ENCODE results near the gene PICK1.

PICK1 gene

DNA sequence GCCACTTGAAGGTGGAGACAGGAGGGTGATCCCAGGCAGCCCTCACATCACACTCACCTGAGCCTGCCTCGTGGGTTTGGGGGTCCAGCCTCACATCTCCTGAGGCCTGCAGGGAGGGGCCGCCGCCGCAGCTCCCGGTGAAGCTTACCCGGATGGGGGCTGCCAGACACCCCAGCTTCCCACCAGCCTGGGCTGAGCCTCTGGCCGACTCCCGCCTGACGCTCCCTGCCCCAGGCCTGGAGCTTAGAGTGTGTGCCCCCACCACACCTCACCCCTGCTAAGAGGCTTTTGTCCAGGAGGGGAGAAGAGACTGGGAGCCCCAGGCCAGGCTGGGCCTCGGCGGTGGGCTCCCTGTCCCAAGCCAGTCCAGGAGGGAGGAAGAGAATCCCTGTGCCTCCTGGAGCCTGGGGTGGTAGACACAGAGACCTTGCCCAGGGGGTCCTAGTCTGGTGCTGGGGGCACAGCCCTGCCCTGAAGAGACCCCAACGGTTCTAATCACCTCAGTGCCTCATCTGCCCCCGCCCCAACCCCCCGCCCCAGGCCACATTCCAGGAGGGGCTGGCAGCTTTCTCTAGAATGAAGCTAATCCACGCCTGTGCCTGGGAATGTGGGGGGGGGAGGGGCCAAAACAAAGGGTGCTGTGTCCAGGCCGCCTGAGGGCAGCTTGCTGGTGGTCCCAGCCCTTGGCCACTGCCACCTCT, 26.9 kb downstream of the PICK1 start, which contains the start of gene SLC16A8:
Gene SLC16A8, minus strand, starts transcription at position 254 of the 701 bp plus-strand sequence. CDS start 1,311 bp downstream, outside the sequence.
- TF ChIP-seq, protein P1, sequence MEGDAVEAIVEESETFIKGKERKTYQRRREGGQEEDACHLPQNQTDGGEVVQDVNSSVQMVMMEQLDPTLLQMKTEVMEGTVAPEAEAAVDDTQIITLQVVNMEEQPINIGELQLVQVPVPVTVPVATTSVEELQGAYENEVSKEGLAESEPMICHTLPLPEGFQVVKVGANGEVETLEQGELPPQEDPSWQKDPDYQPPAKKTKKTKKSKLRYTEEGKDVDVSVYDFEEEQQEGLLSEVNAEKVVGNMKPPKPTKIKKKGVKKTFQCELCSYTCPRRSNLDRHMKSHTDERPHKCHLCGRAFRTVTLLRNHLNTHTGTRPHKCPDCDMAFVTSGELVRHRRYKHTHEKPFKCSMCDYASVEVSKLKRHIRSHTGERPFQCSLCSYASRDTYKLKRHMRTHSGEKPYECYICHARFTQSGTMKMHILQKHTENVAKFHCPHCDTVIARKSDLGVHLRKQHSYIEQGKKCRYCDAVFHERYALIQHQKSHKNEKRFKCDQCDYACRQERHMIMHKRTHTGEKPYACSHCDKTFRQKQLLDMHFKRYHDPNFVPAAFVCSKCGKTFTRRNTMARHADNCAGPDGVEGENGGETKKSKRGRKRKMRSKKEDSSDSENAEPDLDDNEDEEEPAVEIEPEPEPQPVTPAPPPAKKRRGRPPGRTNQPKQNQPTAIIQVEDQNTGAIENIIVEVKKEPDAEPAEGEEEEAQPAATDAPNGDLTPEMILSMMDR (IDR thresholded peaks at IDR 0.05): no peak

DNA sequence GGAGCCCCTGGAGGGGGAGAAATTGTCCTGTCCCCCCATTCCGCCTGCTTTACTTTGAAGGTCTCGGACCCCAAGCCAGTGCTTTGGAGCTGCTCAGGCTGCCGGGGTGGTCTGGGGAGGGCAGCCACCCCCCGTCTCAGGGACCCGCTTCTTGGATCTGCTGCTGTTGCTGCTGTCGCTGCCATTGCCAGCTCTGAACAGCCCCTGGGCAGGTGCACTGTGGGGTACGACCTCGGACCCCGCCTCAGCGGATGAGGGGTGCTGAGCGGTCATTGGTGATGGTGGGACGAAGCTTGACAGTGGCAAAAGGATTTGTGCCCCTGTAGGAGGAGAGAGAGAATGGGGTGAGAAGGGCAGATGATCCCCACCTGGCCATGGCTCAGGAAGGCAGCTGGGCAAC, 27.9 kb downstream of the PICK1 start:
- TF ChIP-seq, protein P1 (IDR thresholded peaks at IDR 0.05): no peak

DNA sequence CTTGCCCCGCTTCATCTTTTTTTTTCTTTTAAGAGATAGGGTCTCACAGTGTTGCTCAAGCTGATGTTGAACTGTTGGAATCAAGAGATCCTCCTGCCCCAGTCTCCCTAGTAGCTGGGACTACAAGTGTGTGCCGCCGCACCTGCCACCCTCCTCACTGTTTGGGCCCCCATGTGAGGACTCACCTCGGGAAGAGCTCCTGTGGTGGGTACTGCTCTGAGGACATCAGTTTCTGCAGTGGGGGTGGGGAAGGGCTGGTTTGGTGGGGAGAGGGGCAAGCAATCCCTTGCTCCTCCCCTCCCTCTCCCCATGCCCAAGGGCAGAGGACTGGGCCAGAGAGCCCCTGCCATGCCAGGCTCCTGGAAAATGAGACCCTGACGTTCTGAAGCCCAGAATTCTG, 28.3 kb downstream of the PICK1 start:
- TF ChIP-seq, protein P1 (IDR thresholded peaks at IDR 0.05): no peak

DNA sequence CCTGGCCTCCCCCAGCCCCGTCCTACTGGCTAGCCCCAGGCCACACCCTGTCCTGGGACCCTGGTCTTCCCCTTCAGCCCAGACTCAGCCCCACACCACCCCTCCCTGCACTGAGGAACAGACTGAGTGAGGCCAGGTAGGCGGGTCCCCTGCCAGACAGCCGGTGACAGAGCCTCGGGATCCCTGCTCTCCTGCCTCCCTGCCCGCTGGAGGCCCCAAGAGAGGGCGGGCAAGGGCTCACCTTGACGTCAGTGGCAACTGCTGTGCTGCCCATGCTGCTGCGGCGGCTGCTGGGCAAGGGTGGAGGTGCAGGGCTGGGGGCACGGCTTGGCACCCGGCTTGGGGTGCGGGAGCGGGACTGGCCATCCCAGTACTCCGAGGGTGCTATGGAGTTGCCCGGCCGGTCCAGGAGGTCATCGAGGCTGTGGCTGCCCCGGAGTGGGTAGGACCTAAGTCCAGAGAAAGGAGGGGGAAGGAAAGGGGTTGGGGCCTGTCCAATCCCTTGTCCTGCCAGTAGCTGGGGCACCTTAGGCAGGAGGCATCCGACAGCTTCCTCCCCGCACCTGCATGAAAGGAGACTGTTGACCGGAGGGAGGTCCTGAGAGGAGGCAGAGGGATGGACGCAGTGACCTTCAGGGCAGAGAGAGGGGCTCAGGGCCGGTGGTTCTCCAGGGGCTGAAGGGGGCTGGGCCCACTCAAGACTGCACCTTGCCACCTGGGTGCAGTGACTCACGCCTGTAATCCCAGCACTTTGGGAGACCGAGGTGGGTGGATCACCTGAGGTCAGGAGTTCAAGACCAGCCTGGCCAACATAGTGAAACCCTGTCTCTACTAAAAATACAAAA, 29.0 kb downstream of the PICK1 start:
- TF ChIP-seq, protein P1 (IDR thresholded peaks at IDR 0.05): no peak

DNA sequence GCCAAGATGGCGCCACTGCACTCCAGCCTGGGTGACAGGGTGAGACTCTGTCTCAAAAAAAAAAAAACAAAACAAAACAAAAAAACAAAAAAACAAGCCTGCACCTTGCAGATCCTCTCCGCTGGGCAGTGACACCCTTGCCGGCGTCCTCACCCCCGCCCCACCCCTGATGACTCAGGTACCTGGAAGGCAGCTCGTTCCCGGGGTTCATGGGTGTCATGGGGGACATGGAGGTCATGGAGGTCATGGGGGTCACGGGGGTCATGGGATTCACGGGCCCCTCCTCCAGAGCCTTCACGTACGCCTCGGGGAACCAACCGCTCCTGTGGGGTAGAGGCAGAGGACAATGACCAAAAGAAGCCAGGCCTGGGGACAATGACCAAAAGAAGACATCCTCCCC, 29.7 kb downstream of the PICK1 start:
- TF ChIP-seq, protein P1 (IDR thresholded peaks at IDR 0.05): no peak

DNA sequence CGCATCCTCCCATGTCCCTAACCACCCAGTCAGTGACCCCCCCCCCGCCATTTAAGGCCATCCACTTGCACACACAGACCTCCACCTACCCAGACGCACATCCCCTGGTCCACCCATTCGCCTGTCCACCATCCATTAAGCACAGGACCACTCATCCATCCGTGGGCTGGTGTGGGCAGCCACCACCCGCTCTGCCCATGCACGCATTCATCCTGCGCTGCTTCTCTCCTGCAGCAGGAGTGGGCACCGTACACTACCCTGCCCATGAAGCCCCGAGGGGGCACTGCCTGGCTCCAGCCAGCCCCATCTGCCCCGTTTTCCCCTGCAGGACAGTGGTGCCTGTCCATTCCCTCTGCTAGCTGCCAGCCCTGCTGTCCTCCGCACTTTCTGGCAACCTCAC, 30.7 kb downstream of the PICK1 start:
- TF ChIP-seq, protein P1 (IDR thresholded peaks at IDR 0.05): no peak

DNA sequence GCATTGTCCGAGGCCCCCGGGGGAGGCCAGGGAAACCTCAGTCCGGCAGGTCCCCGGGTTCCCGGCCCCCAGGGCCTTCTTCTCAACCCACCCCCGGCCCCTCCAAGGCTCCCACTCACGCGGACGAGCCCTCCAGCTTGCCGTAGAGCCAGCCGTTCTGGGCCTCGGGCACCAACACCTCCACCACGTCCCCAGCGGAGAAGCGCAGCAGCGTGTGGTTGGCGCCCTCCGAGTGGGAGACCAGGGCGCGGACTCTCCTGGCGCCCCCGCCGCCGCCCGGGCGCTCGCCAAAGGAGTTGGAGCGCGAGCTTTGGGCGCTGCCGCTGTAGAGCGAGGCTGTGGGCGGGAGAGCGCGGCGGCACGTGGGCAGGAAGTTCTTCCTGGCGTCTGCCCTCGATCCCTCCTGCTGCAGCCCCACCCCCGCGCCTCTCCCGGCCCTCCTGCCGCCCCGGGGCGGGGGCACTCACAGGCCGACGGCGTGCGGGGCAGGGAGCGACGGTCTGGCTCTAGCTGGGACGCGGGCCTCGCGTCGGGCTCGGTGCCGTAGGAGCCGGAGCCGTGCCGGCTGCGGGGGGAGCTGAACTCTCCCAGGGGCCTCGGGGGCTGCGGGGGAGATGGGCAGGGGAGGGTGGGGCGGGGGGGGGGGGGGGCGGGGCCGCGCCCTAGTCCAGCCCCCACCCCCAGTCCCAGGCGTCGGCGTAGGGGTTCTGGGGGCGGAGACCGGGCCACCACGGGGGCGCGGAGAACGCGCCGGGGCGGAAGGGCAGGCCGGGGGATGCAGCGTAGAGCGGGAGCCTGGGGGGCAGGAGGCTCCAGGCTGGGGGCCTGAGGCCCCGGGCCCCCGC, 31.6 kb downstream of the PICK1 start:
- TF ChIP-seq, protein P1 (IDR thresholded peaks at IDR 0.05): no peak

All from LNCAP (cell line).